ENCODE data around the gene ATAD2B.

- TF ChIP-seq CTCF (conservative IDR thresholded peaks at IDR 0.05; ENCODE audit: low read depth, low read length) (no peak), EZH2 (IDR thresholded peaks at IDR 0.05; ENCODE audit: low read length, unreplicated experiment) (no peak), EZH2phosphoT487 (IDR thresholded peaks at IDR 0.05; ENCODE audit: borderline replicate concordance, low read length) (no peak)
These were observed 1.1 kb downstream of the ATAD2B start for GRCh38 chr2:23925702-23926289.

All from PC-3 (cell line).